ENCODE data around the gene UNC5C.

The UNC5C gene

DNA sequence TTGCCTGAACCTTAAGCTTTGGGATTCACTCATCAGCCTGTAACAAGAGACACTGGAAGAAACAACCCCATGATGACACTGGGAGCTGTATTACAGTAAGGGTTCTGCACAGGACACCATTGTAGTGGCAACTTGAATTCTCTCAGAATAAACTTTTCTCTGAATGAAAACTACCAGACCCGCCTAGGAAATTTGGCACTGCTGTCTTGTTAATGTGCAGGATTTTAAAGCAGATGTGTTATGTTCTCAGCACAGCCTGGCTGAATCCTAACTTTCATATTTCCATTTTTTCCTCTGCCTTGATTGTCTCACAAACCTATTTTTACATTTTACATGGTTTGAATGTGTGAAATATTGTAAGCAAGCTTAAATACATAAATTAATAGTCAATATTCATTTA lies 253.6 kb downstream of the UNC5C start:
- Histone ChIP-seq H3K27ac (no peak overlapping the region), H3K9me3 (no peaks in the 10 kb centered on the region), H3K27me3 (no peaks in the 10 kb centered on the region), H3K4me3 (no peak overlapping the region), H3K4me1 (peaks cover 0 to 3% (median 0%) of the 10 kb centered on the region in 4 donors), H3K36me3 (peaks cover 15 to 28% (median 17%) of the 10 kb centered on the region in 3 donors)
- intact Hi-C loops (cut with DNase I; ENCODE audit: low total_unique reads): no loop called here
- DNase-seq: no peak
- TF ChIP-seq CTCF (IDR thresholded peaks at IDR 0.05): no peak

DNA sequence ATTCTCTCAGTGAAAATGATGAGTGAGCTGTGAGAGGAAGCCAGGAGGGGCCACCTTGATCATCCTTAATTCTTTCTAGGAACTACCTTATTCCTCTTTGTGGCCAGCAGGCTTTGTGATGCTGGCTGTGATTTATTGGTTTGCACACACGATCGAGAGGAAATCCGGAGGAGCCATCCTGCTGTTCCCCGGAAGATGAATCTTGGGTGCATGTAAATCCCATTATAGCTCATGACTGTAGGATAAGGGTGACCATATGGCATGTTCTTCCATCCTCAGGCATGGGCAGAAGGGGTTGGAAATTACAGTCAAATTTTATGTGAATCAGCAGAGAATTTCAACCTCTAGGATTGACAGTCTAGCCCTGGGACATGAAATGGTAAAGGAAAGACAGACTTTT lies 254.5 kb downstream of the UNC5C start:
- no peak overlapping the region for H3K27ac ChIP-seq
- intact Hi-C loops (cut with DNase I; ENCODE audit: low total_unique reads): no loop called here
- no peaks in the 10 kb centered on the region for H3K27me3 ChIP-seq
- no peak overlapping the region for H3K4me3 ChIP-seq
- TF ChIP-seq CTCF (IDR thresholded peaks at IDR 0.05): no peak
- DNase-seq: no peak
- peaks cover 9 to 19% (median 9%) of the 10 kb centered on the region in 3 donors for H3K36me3 ChIP-seq
- H3K4me1 ChIP-seq: peaks cover 0 to 11% (median 0%) of the 10 kb centered on the region in 4 donors
- H3K9me3 ChIP-seq: no peaks in the 10 kb centered on the region

DNA sequence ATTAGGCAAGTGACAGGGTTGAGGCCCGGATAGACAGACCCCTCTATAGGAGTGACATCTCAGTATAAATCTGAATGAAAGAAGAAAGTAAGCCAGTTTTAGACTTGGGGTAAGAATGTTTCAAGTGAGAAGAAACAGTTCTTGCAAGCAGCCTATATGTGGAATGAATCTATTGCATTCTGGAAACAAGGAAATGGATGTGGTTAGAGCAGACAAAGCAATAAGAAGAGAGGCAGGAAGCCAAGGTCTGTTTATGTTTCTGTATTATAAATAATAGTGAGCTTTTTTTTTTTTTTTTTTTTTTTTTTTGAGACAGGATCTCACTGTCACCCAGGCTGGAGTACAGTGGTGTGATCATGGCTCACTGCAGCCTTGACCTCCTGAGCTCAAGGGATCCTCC lies 255.8 kb downstream of the UNC5C start:
- Histone ChIP-seq H3K4me1 (peaks cover 0 to 11% (median 0%) of the 10 kb centered on the region in 4 donors), H3K4me3 (no peak overlapping the region), H3K27ac (no peak overlapping the region), H3K9me3 (no peaks in the 10 kb centered on the region), H3K27me3 (no peaks in the 10 kb centered on the region), H3K36me3 (peaks cover 0 to 7% (median 0%) of the 10 kb centered on the region in 3 donors)
- intact Hi-C loops (cut with DNase I; ENCODE audit: low total_unique reads): no loop called here
- TF ChIP-seq CTCF (IDR thresholded peaks at IDR 0.05): no peak
- DNase-seq: no peak

DNA sequence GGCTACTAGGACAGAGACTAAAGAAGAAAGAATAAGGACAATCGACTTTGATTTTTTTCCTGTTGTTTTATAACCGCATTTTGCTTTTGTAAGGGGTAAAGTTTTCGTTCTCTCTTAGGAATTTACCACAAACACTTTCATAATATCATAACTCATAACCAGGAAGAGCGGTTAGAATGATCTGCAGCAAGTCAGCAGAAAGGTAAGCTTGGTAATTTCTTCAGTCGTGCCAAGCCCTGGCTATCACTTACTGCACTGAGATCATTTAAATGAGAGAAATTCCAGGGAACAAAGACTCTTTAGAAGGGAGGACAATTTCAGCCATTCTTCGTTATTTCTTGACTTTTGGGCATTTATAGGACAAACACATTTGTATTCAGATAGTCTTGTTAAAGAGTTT lies 258.1 kb downstream of the UNC5C start:
- no peak for DNase-seq
- intact Hi-C loops (cut with DNase I; ENCODE audit: low total_unique reads): no loop called here
- no peak for TF ChIP-seq CTCF (IDR thresholded peaks at IDR 0.05)
- H3K4me1 ChIP-seq: peaks cover 0 to 8% (median 0%) of the 10 kb centered on the region in 4 donors
- no peak overlapping the region for H3K4me3 ChIP-seq
- H3K36me3 ChIP-seq: no peaks in the 10 kb centered on the region
- H3K27ac ChIP-seq: no peak overlapping the region
- H3K9me3 ChIP-seq: no peaks in the 10 kb centered on the region
- no peaks in the 10 kb centered on the region for H3K27me3 ChIP-seq

DNA sequence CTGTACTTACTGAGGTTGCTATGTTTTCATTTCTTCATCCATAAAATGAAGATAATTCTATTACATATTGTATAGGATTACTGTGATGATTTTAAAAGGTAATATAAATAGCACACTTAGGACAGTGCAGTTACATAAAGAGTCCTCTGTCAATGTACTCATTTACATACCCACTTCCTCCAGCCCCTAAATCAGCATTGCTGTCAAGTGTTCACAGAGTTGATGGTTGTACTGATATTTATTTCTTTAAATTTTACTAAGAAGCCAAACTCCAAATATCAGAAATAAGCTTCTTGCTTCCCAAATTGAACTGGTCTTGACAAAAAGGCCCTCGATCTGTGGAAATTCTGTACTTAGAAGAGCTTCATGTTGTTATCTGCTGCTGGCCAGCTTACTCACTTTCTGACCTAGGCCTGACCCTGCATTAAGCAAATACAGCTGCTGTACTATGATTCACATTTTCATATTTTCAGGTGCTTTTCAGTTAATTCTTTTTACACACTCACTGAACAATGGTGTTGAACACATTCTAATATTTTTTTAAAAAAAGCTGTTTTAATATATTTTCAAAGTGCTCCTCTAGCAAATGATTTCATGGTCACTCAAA lies 259.6 kb downstream of the UNC5C start:
- Histone ChIP-seq H3K27ac (no peak overlapping the region), H3K27me3 (no peaks in the 10 kb centered on the region), H3K36me3 (no peaks in the 10 kb centered on the region), H3K4me3 (no peak overlapping the region), H3K4me1 (peaks cover 0 to 8% (median 0%) of the 10 kb centered on the region in 4 donors), H3K9me3 (no peaks in the 10 kb centered on the region)
- no peak for DNase-seq
- no peak for TF ChIP-seq CTCF (IDR thresholded peaks at IDR 0.05)
- intact Hi-C loops (cut with DNase I; ENCODE audit: low total_unique reads): no loop called here

DNA sequence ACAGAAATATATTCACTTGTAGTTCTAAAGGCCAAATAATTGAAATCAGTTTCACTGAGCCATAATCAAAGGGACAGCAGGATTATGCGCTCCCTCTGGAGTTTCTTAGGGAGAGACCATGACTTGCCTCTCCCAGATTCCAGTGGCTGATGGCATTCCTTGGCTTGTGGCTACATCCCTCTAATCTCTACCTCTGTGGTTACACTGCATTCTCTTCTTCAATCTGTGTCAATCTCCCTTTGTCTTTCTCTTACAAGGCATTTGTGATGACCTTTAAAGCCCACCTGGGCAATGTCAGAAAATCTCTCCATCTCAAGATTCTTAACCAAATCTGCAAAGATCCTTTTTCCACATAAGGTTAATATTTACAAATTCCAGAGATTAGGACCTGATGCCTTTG lies 260.2 kb downstream of the UNC5C start:
- intact Hi-C loops (cut with DNase I; ENCODE audit: low total_unique reads): no loop called here
- no peaks in the 10 kb centered on the region for H3K36me3 ChIP-seq
- no peak for TF ChIP-seq CTCF (IDR thresholded peaks at IDR 0.05)
- no peak overlapping the region for H3K4me3 ChIP-seq
- H3K27me3 ChIP-seq: no peaks in the 10 kb centered on the region
- H3K27ac ChIP-seq: no peak overlapping the region
- H3K4me1 ChIP-seq: peaks cover 0 to 8% (median 0%) of the 10 kb centered on the region in 4 donors
- H3K9me3 ChIP-seq: no peaks in the 10 kb centered on the region
- no peak for DNase-seq
